CD4-positive, alpha-beta T cell treated with Interleukin-17A for 1 hour (primary cell): ENCODE data around the gene TENT4A.
A peak's percentile ranks its signal among the peaks of the same experiment; 100 is the strongest.

ENCODE experiments used
- DNase-seq: peaks from one replicate; pipeline ENCODE4 v3.0.0-alpha.2; 2020

Gene TENT4A

DNA sequence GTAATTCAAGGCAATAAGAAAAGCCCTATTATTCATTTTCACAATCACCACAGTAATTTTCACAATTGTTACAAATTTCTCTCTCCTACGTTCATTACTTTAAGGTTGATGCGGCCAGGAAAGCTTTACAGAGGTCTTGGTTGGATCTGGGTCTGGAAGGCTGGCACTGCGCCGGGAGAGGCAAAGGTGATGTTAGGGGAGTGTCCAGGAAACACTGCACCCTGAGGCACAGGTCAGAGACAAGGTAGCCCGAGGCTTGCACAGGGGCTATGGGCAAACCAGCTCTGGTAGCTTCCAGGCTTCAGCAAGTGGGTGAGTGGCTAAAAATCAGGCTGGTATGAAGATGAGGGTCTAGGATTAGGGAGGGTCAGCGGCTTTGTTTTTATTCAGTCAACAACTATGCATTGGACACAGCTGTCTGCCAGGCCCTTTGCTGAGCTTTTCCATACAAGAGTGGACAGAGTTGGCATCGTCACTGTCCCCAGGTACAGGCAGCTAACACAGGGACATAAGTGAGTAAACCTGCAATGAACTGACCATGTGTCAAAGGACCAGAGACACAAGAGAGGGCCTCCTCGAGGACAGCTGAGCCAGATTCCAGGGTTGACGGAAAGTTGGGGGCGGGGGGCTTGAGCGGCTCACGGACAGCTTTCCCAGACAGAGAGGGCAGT lies 12.4 kb upstream of the TENT4A start:
- no peak for DNase-seq

DNA sequence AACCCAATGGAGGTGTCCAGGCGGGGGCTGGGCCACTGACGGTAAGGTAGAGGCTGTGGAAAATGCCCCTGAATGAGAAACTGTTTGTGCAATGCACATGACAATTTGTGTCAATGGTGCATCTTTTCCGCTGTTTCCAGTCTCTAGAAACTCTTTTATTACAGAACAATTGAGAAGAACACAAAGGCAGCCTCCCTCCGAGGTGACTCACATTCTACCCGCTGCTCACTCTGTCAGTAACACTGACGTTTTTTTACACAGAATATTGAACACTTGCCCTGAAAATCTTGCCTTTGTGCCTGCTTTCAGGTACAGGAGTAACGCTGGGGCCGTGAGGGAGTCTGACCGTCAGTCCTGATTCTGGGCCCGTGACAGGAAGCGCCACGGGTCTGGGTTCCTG lies 11.7 kb upstream of the TENT4A start:
- DNase-seq = no peak

DNA sequence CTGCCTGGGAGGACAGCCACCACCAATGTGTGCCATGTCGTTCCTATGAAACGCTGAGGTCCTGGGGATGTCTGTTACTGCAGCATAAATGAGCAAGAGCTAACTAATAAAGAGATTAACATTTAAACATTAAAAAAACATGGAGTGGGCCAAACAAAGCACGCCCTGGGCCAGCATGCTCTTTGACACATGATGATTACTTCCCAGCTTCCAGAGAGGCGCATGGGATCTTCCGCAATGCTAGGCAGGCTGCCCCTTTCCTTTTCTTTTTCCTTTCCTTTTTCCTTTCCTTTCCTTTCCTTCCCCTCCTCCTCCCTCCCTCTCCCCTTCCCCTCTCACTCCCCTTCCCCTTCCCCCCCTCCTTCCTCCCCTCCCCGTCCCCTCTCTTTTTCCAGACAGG lies 10.6 kb upstream of the TENT4A start:
- no peak for DNase-seq

DNA sequence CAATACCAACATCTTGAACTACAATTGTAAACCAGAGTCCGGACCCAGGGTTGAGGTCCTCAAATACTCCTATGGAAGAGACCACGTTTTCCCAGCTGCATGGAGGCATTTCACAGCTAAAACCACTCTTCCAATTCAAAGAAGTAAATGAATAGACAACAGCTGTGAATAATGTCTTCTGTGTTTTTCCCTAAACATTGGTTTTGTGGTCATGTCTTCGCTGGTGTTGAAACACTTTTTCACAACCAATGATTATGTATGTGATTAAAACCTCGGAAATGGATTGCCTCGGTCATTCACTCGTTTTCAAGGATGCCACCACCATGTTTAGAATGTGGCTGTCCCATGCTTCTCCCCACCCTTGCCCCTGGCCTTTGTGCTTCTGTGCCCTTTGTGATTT lies 9.4 kb upstream of the TENT4A start:
- no peak for DNase-seq

DNA sequence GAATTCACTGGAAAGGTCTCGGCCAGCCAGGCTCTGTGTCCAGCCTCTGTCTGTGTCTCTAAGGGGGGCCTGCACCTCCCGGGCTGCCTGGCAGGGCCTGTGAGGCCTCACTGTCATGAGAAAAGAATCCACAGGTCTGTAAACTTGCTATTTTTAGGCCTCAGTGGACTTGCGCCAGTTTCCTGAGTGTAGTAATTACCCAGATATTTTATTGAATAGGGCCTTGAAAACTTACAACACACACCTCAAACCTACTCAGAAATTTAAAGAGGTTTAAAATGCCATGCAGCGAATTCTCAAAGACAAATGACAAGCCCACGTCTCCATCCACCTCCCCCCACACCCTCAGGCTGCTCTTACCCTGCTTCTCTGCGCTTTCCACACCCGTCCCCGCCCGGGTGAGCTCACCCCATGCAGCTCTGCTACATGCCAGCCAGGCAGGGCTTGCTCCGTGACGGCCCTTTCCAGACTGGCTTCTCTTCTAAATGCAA lies 8.8 kb upstream of the TENT4A start:
- DNase-seq = no peak

DNA sequence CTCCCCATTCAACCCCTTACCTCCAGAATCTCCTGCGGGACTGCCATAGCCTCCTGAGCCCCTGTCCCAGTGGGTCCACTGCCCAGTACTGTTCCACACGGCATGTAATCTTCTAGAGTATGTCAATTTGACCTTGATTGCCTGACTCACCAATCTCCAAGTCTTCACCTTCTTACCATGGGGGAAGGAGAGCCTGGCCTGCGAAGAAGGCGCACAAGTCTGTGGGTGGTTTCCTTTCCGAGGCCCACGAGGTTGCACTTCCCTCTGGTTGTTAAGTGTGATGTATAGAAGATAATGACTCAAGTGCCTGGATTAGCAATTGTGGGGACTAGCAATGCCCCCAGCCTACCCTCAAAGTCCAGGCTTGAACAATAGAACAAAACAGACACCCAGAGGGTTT lies 8.1 kb upstream of the TENT4A start:
- no peak for DNase-seq

DNA sequence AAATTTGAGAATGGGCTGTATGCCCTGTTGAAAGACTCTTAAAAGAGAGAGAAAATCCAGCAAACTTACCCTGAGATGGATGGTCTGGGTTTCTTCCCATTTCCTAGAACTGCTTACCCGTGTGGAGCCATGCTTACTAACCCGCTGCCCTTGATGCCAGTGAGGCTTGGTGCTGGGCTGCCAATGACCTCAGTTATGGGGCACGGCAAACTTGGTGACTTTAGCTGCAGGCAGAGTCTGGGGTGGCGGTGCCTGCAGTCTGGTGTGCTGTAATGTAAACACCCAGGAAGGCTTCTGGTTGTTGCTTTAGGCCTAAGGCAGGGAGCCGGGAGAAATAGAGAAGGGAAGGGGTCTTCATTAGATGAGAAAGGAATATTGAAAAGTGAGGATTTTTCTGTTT lies 7.3 kb upstream of the TENT4A start:
- DNase-seq = no peak

DNA sequence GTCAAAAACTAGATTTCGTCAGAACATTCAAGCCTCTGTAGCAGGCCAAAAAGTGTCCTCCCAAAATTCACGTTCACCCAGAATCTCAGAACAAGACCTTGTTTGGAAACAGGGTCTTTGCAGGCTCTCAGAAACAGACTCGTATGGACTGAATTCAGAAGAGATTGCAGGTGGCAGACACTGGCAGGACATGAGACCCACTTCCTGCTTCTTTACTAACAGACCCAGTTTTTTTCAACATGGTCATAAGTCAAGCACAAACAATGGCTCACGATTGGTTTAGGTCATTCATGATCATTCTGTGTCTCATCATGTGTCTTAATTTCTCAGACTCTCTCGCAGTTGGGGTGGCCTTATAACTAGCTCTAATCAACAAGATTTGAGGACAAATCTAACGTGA lies 5.4 kb upstream of the TENT4A start:
- DNase-seq = no peak

DNA sequence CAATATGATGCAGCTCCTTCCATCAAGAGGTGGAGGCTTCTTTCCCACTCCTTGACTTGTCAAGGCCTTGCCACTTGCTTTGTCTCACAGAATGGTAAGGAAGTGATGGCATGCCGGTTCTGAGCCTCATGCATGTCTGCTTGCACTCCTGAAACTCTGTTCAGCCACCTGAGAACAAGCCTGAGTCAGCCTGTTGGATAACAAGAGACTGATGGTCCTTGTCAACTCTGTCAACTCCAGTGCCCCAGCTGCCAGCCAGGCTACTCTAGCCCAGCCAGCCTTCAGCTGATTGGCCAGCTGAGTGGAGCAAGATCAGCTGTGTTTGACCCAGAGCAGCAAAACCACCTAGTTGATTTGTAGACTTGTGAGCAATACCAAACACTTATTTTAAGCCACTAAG lies 4.4 kb upstream of the TENT4A start:
- DNase-seq = no peak

DNA sequence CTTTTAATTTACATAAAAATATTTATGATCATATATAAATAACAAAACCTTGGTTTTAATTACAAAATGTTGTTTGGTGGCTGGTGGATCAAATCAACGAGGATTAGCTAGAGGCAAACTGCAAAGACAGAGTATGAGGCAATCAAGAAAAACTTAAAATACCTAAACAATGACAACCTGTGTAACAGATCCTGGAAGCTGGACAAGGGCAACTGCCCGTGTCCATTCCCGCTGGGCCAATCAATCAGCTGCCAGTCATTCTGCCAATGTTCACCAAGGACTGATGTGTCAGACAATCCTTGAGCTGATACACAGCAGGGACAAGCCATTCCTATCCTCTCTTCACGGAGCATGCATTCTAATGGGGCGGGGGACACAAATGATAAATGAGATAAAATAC lies 3.2 kb upstream of the TENT4A start:
- DNase-seq = no peak

DNA sequence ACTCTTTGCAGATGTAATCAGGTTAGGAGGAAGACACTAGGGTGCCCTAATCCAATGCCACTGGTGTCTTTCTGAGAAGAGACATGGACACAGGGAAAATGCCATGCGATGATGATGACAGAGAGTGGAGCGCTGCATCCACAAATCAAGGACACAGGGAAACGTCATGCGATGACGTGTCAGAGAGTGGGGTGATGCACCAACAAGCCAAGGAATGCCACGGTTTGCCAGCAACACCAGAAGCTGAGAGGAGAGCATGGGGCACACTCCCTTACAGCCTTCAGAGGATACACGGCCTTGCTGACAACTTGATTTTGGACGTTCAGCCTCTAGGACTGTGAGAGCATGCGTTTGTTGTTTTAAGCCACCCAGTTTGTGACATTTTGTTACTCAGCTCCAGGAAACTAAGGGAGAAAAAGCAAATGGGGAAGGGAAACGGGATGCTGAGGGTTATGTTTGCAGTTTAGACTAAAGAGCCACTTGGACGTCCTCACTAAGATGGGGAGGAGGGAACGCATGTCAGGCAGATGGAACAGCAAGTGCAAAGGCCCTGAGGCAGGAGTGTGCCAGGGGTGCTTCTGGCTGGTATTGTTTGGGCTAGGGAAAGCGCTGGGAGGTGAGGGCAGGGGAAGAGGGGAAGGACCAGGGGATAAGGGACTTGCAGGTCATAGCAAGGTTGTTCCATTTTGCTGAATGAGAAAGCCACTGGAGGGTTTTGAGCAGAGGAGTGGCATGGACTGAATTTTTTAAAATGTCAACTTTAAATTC lies 2.5 kb upstream of the TENT4A start:
- DNase-seq = no peak

DNA sequence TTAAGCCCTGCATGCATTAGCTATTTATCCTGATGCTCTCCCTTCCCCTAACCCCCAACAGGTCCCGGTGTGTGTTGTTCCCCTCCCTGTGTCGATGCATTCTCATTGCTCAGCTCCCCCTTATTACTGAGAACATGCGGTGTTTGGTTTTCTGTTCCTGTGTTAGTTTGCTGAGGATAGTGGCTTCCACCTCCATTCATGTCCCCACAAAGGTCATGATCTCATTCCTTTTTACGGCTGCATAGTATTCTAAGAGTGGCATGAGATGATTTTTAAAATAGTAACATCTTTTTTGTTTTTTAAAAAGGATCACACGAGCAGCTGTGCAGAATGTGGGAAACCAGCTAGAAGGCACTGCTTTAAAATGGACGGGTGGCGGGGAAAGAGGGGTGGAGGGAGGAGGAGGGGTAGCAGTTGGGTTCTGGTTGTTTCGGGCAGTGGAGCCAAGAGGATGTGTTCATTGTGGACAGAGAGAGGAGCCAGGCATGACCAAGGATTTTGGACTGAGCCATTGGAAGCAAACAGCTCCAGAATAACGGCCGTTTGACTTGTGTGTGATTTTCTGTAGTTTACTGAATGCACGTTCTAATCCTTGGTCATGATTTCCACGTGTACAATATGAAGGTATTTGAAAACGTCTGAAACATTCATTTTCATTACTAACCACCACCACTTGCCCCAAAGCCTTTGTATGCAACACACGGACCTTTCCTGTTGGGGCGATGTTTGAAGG lies 1.7 kb upstream of the TENT4A start:
- no peak for DNase-seq

DNA sequence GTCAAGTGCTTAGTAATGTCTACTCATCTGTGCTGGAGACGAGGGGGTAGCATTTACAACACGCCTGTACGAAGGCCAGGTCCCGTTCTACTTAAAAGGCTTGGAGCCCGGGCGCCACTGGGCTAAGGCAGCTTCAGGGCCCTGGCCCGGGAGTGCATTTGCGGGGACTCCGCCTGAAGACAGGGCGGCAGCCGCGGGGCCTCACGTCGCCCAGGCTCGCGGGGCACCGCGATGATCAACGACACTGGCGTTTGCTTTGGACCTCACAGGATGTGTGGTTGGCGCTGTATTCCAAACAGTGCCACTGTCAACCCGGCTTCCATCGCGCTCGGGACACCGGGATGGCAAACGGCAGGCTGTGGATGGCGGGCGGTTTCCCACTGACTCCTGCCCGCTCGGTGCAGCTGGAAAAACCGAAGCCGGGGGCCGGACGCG lies 1.1 kb upstream of the TENT4A start:
- DNase-seq = peak; percentile 52

DNA sequence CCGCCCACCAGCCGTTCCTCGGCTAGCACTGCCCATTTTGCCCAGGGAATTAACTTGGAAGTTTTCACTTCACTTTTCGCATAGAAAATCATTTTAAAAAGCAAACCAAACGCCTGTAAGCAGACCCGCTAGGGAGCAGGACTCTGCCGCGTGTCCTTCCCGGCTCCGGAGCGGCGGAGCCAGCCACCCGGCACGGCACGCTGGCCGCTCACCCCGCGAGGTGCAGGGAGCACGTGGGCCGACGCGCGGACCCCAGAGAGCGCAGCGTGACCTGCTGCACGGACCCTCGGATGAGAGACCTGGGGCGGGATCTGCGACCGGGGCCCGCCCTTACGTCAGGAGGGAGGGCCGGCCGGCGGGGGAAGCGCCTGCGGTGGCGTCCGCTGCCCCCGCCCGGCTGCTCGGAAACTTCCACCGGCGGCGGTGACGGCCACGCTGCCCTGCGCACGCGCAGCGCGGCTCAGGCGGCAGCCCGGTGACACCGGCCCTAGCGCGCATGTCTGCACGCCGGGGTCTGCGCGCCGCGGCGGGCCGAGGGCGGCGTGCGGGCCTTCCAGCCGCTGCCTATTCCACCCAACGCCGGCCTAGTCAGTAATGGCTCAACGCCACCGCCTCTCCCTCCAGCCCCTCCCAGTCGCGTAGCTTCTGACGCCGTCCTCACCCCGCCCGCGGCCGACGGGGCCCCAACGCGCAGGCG lies 507 bp upstream of the TENT4A start:
- DNase-seq = peak; percentile 97

DNA sequence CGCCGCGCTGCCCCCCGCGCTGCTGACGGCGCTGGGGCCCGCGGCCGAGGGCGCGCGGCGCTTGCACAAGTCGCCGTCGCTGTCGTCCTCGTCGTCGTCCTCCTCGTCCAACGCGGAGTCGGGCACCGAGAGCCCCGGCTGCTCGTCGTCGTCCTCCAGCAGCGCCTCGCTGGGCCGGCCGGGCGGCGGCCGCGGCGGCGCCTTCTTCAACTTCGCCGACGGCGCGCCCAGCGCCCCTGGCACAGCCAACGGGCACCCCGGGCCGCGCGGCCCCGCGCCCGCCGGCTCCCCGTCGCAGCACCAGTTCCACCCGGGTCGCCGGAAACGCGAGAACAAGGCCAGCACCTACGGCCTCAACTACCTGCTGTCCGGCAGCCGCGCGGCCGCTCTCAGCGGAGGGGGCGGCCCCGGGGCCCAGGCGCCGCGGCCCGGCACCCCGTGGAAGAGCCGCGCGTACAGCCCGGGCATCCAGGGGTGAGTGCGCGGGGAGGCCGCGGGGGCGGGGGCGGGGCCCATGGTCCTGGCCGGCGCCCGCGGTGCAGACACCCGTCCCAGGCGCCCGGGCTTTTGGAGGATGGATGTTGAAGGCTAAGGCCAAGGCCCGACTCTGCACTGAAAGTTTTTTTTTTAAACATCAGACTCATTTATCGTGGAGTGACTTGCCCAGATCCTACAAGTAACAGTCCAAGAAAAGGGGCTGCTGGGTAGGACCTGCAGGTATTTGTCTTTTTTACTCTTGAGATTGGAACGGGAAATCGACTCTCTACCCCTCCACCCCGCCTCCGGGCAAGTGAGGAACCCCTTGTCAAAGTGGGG lies 1.2 kb downstream of the TENT4A start:
- DNase-seq = no peak

DNA sequence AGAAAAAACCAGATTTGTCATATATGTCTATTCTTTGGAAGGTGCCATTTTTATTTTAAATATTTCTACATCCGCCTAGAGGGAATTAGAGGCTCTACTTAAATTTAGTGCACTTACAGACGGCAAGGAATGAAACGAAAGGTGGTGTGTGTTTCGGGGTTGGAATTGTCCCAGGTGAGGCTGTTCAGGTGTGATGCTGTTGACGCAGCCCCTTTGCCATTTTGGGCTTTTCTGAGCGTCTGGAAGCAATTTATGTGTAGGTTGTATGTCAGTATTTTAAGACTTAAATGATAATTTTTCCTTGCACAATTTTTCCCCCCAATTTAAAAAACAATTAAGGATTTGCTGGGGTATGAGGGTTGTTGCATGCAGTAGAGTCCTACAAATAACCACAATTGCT lies 2.0 kb downstream of the TENT4A start:
- DNase-seq = no peak

DNA sequence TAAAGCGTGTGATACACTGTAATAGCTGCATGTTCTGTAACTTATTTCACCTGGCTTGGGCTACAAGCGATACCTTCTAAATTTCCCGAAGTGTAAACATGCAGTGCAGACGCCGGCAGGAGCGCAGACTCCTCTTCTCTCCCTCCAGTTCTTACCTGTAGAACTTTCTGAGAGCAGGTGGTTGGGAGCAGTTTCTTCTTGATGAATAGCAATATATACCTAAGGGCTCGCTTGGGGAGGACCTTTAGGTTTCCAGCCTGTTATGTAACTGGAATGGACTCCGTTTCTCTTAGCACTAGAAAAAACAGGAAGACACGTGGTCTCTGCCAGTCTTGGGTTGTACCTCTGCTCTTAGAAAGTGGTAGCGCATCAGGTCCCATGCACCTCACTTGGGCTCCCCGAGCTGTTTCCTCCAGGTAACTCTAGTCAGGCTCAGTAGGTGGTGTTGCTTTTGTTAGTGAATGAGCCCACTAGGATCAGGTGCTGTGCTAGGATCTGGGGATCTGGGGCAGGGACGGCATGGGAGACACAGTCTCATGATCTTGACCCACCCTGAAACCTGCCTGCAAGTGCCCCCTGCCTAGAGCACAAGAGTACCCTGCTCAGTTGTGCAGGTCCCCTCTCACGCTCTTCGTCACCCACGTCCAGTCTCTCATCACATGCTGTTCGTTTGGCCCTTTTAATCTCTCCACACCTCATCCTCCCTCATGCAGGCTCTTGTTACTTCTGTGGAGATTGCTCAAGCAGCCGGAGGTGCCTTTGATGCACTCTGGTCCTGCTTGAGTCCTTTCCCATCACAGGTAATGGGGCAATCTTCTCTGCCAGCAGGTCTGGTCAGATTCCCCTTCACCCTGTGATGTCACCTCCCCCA lies 2.8 kb downstream of the TENT4A start:
- peak; percentile 65 for DNase-seq

DNA sequence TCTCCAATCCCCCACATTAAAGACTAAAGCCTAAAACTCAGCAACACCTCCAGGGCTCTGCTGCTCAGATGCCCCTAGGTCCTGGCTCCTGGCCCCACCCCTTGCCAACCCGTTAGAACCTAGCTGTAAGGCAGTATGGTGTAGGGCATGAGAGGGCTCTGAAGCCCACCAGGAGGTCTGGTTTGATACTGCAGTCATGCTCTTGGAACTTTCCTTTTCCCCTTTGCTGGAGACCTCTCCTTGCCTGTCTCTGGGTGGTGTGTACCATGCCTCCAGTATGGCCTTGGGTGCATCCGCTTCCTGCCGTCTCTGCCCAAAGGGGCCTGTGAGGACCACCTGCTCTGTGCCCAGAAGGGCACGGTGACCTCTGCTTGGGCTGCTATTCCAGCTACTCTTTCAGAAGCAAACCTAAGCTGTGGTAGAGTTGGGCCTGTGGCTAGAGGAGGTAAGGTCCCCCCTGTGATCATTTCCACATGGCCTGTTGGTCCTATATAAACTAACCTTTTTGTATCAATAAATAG lies 3.5 kb downstream of the TENT4A start:
- DNase-seq = no peak

DNA sequence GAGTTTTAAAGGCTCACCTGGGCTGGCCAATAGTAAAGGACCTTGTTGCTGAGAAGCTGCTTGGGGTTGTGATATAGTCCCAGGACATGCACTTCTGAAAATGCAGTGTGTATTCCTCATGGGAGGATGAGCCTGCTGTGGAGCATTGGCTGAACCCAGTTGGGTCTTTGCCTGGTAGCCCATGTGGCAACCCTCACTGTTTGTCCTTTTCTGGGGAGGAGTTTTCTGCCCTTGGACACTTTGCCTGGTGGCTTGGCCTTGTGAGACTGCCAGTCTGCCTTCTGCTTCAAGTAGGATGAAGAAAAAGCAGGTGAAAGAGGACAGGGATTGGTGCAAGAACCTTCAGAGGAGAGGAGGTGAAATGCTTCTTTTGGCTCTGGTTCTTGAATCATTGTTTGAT lies 4.0 kb downstream of the TENT4A start:
- DNase-seq = no peak

DNA sequence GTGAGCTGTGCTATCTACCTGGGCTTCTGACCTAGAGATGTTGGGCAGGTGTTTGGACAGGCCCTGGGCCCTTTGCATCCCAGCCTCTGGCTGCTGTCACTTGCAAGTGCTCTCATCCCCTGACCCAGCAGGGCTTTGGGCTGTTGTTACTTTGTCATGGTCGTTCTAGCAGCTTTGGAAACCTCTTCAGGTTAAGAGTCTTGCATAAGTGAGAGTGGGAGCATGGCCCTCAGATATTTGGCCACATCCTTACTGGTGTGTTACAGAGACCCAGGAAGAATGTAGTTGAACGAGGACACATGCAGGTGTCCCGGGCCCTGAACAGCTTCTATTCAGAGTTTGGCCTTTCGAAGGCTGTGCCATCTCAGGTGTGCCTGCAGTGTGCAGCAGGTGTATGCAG lies 4.5 kb downstream of the TENT4A start:
- no peak for DNase-seq

DNA sequence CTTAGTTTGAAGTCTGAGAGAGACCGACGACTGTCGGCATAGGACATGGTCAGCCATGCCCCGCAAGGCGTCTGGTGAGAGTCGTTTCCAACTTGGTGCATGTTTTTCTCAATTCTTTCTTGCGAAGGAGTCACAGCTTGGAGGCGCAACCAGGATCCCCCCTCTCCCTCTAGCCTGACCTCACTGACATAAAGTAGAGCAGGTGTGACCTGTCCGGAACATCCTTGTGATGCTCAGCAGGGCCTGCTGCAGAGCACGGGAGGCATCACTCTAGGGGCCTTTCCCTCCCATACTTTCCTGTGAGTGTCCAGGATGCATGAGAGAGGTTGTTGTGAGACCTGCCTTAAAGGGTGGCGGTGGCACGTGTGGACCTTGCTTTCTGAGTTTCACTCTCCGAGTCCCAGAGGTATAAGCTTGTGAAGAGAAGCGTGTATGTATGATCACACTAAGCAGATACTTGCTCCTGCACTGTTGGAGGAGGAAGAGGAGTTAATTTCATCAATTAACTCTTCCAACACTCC lies 5.0 kb downstream of the TENT4A start:
- no peak for DNase-seq
